A549 (cell line): ENCODE data around the gene PDE6D. TPM values are rescaled to one million over a fixed set of nuclear protein-coding genes. Genes with fewer than 3 reads are reported as not detected.
A peak's percentile ranks its signal among the peaks of the same experiment; 100 is the strongest.

Source experiments
- ATAC-seq, 2 experiments: fragments of 200-7000 bp in 1 of 2; fragments of >200 bp in 1 of 2; cut with Nextera tagmentation in 1 of 2; cut with Tn5 transposase in 1 of 2; 3 replicates each; pipeline versions ENCODE4 v1.8.0 to v1.9.1; 2018 to 2020; ENCODE audit warnings: mild to moderate bottlenecking in 1 of 2, moderate library complexity in 1 of 2
- CTCF ChIA-PET: fragments of 300-600 bp; sonication (Branson Sonifier 250); formaldehyde crosslinking; extraction: SDS; loops from one replicate; lab custom pipeline; 2021; ENCODE audit warnings: antibody characterized with exemption, inconsistent platforms; lab: Yijun Ruan, JAX
- POLR2A ChIA-PET: fragments of 350-600 bp; formaldehyde crosslinking; extraction: SDS; loops from one replicate; lab custom pipeline; 2021; ENCODE audit warnings: antibody characterized with exemption, inconsistent platforms; lab: Yijun Ruan, JAX
- DNase-seq, 2 experiments: peaks; one replicate each; pipeline versions ENCODE4 v3.0.0 to v3.0.0-alpha.2; 2011 to 2016; ENCODE audit warnings: low read depth in 1 of 2, low spot score in 1 of 2
- FAIRE-seq: peaks from 2 replicates; lab custom pipeline; 2011; peaks lifted over from hg19 to GRCh38; lab: Jason Lieb, UNC
- H3K27ac ChIP-seq, 2 experiments: fragments of >200 bp; sonication (Bioruptor Twin); formaldehyde crosslinking; 3 replicates each; pipeline ENCODE4 v1.5.1; 2016 to 2017
- H3K4me1 ChIP-seq: fragments of >200 bp; sonication (Bioruptor Twin); formaldehyde crosslinking; 3 replicates; pipeline ENCODE4 v1.6.1; 2016
- H3K4me2 ChIP-seq: fragments of >200 bp; sonication (Bioruptor Twin); formaldehyde crosslinking; 3 replicates; pipeline ENCODE4 v1.6.1; 2016
- H3K4me3 ChIP-seq: fragments of >200 bp; sonication (Bioruptor Twin); formaldehyde crosslinking; 3 replicates; pipeline ENCODE4 v1.5.1; 2016
- H3K9me3 ChIP-seq: fragments of >200 bp; sonication (Bioruptor Twin); formaldehyde crosslinking; 3 replicates; pipeline ENCODE4 v1.6.1; 2016
- HOXA7 ChIP-seq: fragments of 250-450 bp; sonication (Bioruptor Pico); IDR thresholded peaks from 2 replicates; pipeline ENCODE4 v1.5.0; 2020; ENCODE audit warnings: mild to moderate bottlenecking, moderate library complexity
- HOXB13 ChIP-seq: fragments of 250-450 bp; sonication (Bioruptor Pico); IDR thresholded peaks from 2 replicates; pipeline ENCODE4 v1.5.0; 2020; ENCODE audit warnings: low read depth, mild to moderate bottlenecking, moderate library complexity
- HOXB5 ChIP-seq: fragments of 250-450 bp; sonication (Bioruptor Pico); IDR thresholded peaks from 2 replicates; pipeline ENCODE4 v1.5.0; 2020; ENCODE audit warnings: mild to moderate bottlenecking, moderate library complexity
- KDM1A ChIP-seq: fragments of 200-600 bp; sonication (generic); IDR thresholded peaks from 2 replicates; pipeline ENCODE4 v1.6.1; 2016; ENCODE audit warnings: low read depth, mild to moderate bottlenecking
- MAFK ChIP-seq: fragments of 450-650 bp; IDR thresholded peaks from 2 replicates; pipeline ENCODE4 v1.6.1; 2014; ENCODE audit not compliant: partially characterized antibody
- MYC ChIP-seq: IDR thresholded peaks from 2 replicates; pipeline ENCODE4 v1.6.1; 2012; ENCODE audit warnings: mild to moderate bottlenecking, inconsistent platforms, low read length, improper control_type of control experiment, borderline replicate concordance
- NR3C1 ChIP-seq: fragments of >200 bp; sonication (Bioruptor Twin); formaldehyde crosslinking; IDR thresholded peaks from 3 replicates; pipeline ENCODE4 v1.6.1; 2017
- RAD21 ChIP-seq, 2 experiments: fragments of >200 bp in 1 of 2; sonication (Bioruptor Twin) in 1 of 2; formaldehyde crosslinking in 1 of 2; IDR thresholded peaks in 1 of 2; conservative IDR thresholded peaks in 1 of 2; 2 replicates in 1 of 2; 3 replicates in 1 of 2; pipeline ENCODE4 v1.6.1; 2012 to 2018; ENCODE audit warnings: inconsistent platforms in 1 of 2
- SMC3 ChIP-seq: fragments of >200 bp; sonication (Bioruptor Twin); formaldehyde crosslinking; IDR thresholded peaks from 3 replicates; pipeline ENCODE4 v1.6.1; 2018; ENCODE audit warnings: inconsistent platforms
- WGBS: methylation state at CpG from one replicate; pipeline ENCODE4 v1.1.6; 2017; ENCODE audit errors: missing lambda C conversion rate; 5-methylcytosine and 5-hydroxymethylcytosine counted together
- polyA plus RNA-seq, 4 experiments: library from polyadenylated mRNA; depleted of rRNA in 3 of 4; stranded (reverse); fragments of >200 nt; fragmentation: RNase III in 1 of 4; extraction: RNeasy Plus Mini Kit Qiagen cat#74134 plus additional on column Dnase treatment in 1 of 4; gene quantifications; 2 replicates in 3 of 4; 3 replicates in 1 of 4; pipeline ENCODE4 v1.2.3, GENCODE V29; 2011 to 2017
- TF ChIP-seq, protein P1 (sequence below): fragments of 200-600 bp; sonication (generic); IDR thresholded peaks from 2 replicates; pipeline ENCODE4 v1.6.1; 2016; ENCODE audit warnings: antibody characterized with exemption, mild to moderate bottlenecking, moderate library complexity
- TF ChIP-seq, protein P2 (sequence below): IDR thresholded peaks from 2 replicates; pipeline ENCODE4 v1.6.1; 2012; ENCODE audit warnings: low read depth, borderline replicate concordance
- TF ChIP-seq, protein P3 (sequence below): fragments of >200 bp; sonication (Bioruptor Twin); formaldehyde crosslinking; IDR thresholded peaks from 3 replicates; pipeline ENCODE4 v1.5.1; 2016
- TF ChIP-seq, protein P4 (sequence below): fragments of 450-650 bp; IDR thresholded peaks from 2 replicates; pipeline ENCODE4 v1.6.1; 2014; ENCODE audit warnings: antibody characterized with exemption
- TF ChIP-seq, protein P5 (sequence below): IDR thresholded peaks from 2 replicates; pipeline ENCODE4 v1.6.1; 2012

The PDE6D gene
- polyA plus RNA-seq, 2 of the 4 experiments (the other 2 are of a cell fraction) = 27.3 to 51.3 TPM

DNA sequence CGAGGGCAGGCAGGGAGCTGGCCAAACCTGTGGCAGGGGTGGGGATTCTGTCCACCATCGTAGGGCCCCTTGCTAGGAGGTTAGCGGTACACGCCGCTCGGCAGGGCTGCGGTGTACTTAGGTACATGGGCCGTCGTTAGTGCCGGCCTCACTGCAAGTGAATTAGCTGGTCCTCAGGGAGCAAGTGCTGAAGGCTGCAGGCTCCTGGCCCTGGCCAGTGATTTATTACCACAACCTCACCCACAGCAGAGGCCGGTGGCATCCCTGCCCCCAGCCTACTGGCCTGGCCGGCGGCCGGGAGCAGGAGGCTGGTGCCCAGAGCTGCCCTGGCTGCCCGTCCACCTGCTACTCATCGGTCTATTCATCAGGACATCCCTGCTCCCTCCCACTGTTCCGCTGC lies 92.4 kb downstream of the PDE6D start (continued):
- TF ChIP-seq HOXB5 (CRISPR knock-in tag) = no peak
- TF ChIP-seq NR3C1 = no peak
- TF ChIP-seq, protein P1, sequence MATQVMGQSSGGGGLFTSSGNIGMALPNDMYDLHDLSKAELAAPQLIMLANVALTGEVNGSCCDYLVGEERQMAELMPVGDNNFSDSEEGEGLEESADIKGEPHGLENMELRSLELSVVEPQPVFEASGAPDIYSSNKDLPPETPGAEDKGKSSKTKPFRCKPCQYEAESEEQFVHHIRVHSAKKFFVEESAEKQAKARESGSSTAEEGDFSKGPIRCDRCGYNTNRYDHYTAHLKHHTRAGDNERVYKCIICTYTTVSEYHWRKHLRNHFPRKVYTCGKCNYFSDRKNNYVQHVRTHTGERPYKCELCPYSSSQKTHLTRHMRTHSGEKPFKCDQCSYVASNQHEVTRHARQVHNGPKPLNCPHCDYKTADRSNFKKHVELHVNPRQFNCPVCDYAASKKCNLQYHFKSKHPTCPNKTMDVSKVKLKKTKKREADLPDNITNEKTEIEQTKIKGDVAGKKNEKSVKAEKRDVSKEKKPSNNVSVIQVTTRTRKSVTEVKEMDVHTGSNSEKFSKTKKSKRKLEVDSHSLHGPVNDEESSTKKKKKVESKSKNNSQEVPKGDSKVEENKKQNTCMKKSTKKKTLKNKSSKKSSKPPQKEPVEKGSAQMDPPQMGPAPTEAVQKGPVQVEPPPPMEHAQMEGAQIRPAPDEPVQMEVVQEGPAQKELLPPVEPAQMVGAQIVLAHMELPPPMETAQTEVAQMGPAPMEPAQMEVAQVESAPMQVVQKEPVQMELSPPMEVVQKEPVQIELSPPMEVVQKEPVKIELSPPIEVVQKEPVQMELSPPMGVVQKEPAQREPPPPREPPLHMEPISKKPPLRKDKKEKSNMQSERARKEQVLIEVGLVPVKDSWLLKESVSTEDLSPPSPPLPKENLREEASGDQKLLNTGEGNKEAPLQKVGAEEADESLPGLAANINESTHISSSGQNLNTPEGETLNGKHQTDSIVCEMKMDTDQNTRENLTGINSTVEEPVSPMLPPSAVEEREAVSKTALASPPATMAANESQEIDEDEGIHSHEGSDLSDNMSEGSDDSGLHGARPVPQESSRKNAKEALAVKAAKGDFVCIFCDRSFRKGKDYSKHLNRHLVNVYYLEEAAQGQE = no peak
- no peak for TF ChIP-seq MAFK

DNA sequence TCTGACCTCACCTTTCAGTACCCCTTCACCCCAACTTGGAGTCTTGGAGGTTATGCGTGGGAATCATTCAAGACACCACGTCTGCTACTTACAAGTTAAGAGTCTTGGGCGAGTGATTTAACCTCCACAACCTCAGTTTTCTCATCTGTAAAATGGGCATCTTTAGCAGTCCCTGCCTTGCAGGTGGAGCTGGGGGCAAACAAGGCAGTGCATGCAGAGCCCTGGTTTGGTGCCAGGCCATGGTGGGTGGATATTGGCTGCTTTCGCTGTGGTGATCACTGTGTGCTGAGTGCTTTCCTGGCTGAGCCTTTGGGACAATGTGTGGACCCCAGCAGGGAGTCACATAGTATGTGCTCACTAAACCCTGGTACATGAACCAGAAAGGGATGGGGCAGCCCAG lies 93.1 kb downstream of the PDE6D start:
- CTCF ChIA-PET = interaction anchor here (1.3 to 95.1 kb wide), 3 partner anchors 4 to 120 kb away, joined by 3 to 4158 read pairs (median 4158); partner anchors contain the start of gene PTMA
- FAIRE-seq = no peak
- peaks cover 4% of the 10 kb centered on the region; the same call in 2 of the 3 replicates for H3K4me1 ChIP-seq
- no peaks in the 10 kb centered on the region for H3K9me3 ChIP-seq
- H3K27ac ChIP-seq = peak overlapping the region; percentile 67 to 88; a peak in 5 of 6 replicates
- POLR2A ChIA-PET = no interaction called here
- H3K4me3 ChIP-seq = no peak overlapping the region
- no peak overlapping the region for H3K4me2 ChIP-seq
- ATAC-seq = no peak
- no peak for DNase-seq
- TF ChIP-seq KDM1A (peak; percentile 85; the same call in 1 of the 2 replicates), MAFK (no peak)
- 92% methylated on average over 4 of the region's 4 CpGs for WGBS

DNA sequence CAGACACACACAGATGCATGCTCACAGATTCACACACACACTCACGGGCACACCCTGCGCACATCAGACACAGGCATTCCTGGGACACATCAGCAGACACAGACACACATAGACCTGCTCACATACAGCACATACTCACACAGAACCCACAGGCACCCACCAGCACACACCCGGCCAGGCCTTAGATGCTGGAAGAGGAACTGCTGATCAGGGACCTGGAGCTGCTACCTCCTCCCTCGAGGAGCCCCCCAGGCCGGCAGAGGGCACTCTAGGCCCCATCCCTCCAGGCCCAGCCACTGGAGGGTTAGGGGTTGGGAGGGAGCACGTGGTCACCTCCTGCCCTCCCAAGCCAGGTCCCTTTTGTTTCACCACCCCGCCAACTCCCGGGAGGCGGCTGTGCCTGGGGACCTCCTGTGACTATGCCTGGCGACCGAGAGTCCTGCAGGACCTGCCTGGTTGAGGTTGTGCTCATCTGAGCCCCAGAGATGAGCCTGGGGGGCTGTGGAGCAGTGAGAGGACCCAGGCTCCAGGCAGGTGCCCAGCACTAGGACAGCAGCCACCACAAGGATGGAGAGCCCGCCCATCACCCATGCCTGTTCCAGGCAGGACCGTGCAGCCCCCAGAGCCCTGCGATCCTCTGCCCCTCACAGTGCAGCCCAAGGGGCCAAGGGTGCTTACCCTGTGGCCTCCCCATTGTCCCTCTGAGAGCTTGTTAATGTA lies 93.8 kb downstream of the PDE6D start:
- Histone ChIP-seq H3K9me3 (no peaks in the 10 kb centered on the region), H3K4me3 (no peak overlapping the region), H3K4me1 (peaks cover 4% of the 10 kb centered on the region; the same call in 2 of the 3 replicates), H3K27ac (peak overlapping the region; percentile 67 to 88), H3K4me2 (peak overlapping the region; percentile 40; the same call in 2 of the 3 replicates)
- 56% methylated on average over 4 of the region's 14 CpGs for WGBS
- ATAC-seq (peak; percentile 84 to 93), FAIRE-seq (no peak), DNase-seq (peak; percentile 70 to 80)
- ChIA-PET POLR2A (interaction anchor here (0.7 to 1.5 kb wide), 3 partner anchors 20 to 26 kb away, joined by 3 to 7 read pairs (median 3); partner anchors contain the start of gene PTMA), CTCF (interaction anchor here (0.5 to 95.1 kb wide), 5 partner anchors 4 to 155 kb away, joined by 3 to 4158 read pairs (median 3); partner anchors contain the start of gene PTMA)
- TF ChIP-seq, protein P2, sequence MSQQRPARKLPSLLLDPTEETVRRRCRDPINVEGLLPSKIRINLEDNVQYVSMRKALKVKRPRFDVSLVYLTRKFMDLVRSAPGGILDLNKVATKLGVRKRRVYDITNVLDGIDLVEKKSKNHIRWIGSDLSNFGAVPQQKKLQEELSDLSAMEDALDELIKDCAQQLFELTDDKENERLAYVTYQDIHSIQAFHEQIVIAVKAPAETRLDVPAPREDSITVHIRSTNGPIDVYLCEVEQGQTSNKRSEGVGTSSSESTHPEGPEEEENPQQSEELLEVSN = peak; percentile 62; the same call in 1 of the 2 replicates
- TF ChIP-seq, protein P3, sequence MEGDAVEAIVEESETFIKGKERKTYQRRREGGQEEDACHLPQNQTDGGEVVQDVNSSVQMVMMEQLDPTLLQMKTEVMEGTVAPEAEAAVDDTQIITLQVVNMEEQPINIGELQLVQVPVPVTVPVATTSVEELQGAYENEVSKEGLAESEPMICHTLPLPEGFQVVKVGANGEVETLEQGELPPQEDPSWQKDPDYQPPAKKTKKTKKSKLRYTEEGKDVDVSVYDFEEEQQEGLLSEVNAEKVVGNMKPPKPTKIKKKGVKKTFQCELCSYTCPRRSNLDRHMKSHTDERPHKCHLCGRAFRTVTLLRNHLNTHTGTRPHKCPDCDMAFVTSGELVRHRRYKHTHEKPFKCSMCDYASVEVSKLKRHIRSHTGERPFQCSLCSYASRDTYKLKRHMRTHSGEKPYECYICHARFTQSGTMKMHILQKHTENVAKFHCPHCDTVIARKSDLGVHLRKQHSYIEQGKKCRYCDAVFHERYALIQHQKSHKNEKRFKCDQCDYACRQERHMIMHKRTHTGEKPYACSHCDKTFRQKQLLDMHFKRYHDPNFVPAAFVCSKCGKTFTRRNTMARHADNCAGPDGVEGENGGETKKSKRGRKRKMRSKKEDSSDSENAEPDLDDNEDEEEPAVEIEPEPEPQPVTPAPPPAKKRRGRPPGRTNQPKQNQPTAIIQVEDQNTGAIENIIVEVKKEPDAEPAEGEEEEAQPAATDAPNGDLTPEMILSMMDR = peak; percentile 62
- TF ChIP-seq RAD21 (conservative IDR thresholded peaks at IDR 0.05 in 1 of 2, IDR thresholded peaks at IDR 0.05 in 1 of 2) (peak; percentile 39 to 54; a peak in 3 of 5 replicates), SMC3 (peak; percentile 45; the same call in 2 of the 3 replicates), HOXA7 (CRISPR knock-in tag) (no peak), MYC (peak; percentile 75), HOXB13 (CRISPR knock-in tag) (no peak)
- TF ChIP-seq, protein P4, sequence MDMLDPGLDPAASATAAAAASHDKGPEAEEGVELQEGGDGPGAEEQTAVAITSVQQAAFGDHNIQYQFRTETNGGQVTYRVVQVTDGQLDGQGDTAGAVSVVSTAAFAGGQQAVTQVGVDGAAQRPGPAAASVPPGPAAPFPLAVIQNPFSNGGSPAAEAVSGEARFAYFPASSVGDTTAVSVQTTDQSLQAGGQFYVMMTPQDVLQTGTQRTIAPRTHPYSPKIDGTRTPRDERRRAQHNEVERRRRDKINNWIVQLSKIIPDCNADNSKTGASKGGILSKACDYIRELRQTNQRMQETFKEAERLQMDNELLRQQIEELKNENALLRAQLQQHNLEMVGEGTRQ = peak; percentile 72
- TF ChIP-seq, protein P5, sequence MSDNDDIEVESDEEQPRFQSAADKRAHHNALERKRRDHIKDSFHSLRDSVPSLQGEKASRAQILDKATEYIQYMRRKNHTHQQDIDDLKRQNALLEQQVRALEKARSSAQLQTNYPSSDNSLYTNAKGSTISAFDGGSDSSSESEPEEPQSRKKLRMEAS = peak; percentile 95
